Subcutaneous abdominal adipose tissue (tissue), 5 donors: Measurements from ENCODE around the gene IKZF3.

ENCODE experiments used
- H3K27ac ChIP-seq: one replicate; pipeline ENCODE4 v1.7.0; 2013; ENCODE audit warnings: low read depth, mild to moderate bottlenecking, inconsistent platforms, low read length, moderate library complexity
- H3K27me3 ChIP-seq, 5 donors: one replicate each; pipeline ENCODE4 v1.7.0; 2013; ENCODE audit warnings: low read length in 5 of 5, inconsistent platforms in 1 of 5; ENCODE audit not compliant: control insufficient read depth in 5 of 5, insufficient read depth in 4 of 5
- H3K36me3 ChIP-seq, 5 donors: one replicate each; pipeline ENCODE4 v1.7.0; 2013; ENCODE audit warnings: low read length in 5 of 5; ENCODE audit not compliant: control insufficient read depth in 5 of 5, insufficient read depth in 5 of 5
- H3K4me1 ChIP-seq, 5 donors: one replicate each; pipeline ENCODE4 v1.7.0; 2013; ENCODE audit warnings: low read length in 5 of 5, mild to moderate bottlenecking in 3 of 5, moderate library complexity in 1 of 5; ENCODE audit not compliant: control insufficient read depth in 5 of 5, insufficient read depth in 5 of 5
- H3K4me3 ChIP-seq, 5 donors: one replicate each; pipeline ENCODE4 v1.7.0; 2013; ENCODE audit warnings: low read length in 5 of 5, low read depth in 1 of 5
- H3K9ac ChIP-seq, 5 donors: one replicate each; pipeline ENCODE4 v1.7.0; 2013; ENCODE audit warnings: low read length in 5 of 5, mild to moderate bottlenecking in 4 of 5, moderate library complexity in 3 of 5
- H3K9me3 ChIP-seq, 5 donors: one replicate each; pipeline ENCODE4 v1.7.0; 2013; ENCODE audit warnings: low read length in 5 of 5; ENCODE audit not compliant: control insufficient read depth in 5 of 5
- donor health status: healthy.
- donor health status: healthy.
- donor health status: healthy.
- donor health status: healthy.
- donor health status: healthy.

IKZF3 gene

GRCh38 chr17:39822051-39822451 is 42.1 kb downstream of the IKZF3 start:
- Histone ChIP-seq H3K4me1 (no peaks in the 10 kb centered on the region), H3K36me3 (no peaks in the 10 kb centered on the region), H3K27ac (no peak overlapping the region)

GRCh38 chr17:39820987-39821386 is 43.1 kb downstream of the IKZF3 start:
- H3K4me3 ChIP-seq: no peak overlapping the region
- peaks cover 0 to 5% (median 2%) of the 10 kb centered on the region in 5 donors for H3K27me3 ChIP-seq
- peaks cover 3 to 12% (median 4%) of the 10 kb centered on the region in 5 donors for H3K9me3 ChIP-seq
- no peak overlapping the region for H3K9ac ChIP-seq
- no peaks in the 10 kb centered on the region for H3K36me3 ChIP-seq
- H3K4me1 ChIP-seq: no peaks in the 10 kb centered on the region
- H3K27ac ChIP-seq: no peak overlapping the region

More at GRCh38 chr17:39822051-39822451, 42.1 kb downstream of the IKZF3 start:
- Histone ChIP-seq H3K9me3 (peaks cover 3 to 12% (median 4%) of the 10 kb centered on the region in 5 donors), H3K9ac (no peak overlapping the region), H3K27me3 (peaks cover 0 to 5% (median 2%) of the 10 kb centered on the region in 5 donors), H3K4me3 (no peak overlapping the region)

- H3K4me1 ChIP-seq: no peaks in the 10 kb centered on the region
- no peaks in the 10 kb centered on the region for H3K36me3 ChIP-seq
- H3K9me3 ChIP-seq: peaks cover 3 to 12% (median 4%) of the 10 kb centered on the region in 5 donors
- H3K4me3 ChIP-seq: no peak overlapping the region
- H3K27me3 ChIP-seq: peaks cover 0 to 5% (median 2%) of the 10 kb centered on the region in 5 donors
- no peak overlapping the region for H3K27ac ChIP-seq
- no peak overlapping the region for H3K9ac ChIP-seq
Measured at GRCh38 chr17:39820541-39820940, 43.6 kb downstream of the IKZF3 start.

- Histone ChIP-seq H3K9ac (no peak overlapping the region), H3K36me3 (no peaks in the 10 kb centered on the region), H3K4me1 (no peaks in the 10 kb centered on the region), H3K27ac (no peak overlapping the region), H3K9me3 (peaks cover 0 to 3% (median 2%) of the 10 kb centered on the region in 5 donors), H3K4me3 (no peak overlapping the region), H3K27me3 (peaks cover 0 to 6% (median 0%) of the 10 kb centered on the region in 5 donors)
Measured at GRCh38 chr17:39818358-39819000, 45.6 kb downstream of the IKZF3 start.

- Histone ChIP-seq H3K4me3 (no peak overlapping the region), H3K27ac (no peak overlapping the region), H3K4me1 (no peaks in the 10 kb centered on the region), H3K9me3 (no peaks in the 10 kb centered on the region), H3K9ac (no peak overlapping the region), H3K36me3 (no peaks in the 10 kb centered on the region), H3K27me3 (peaks cover 0 to 6% (median 3%) of the 10 kb centered on the region in 5 donors)
Measured at GRCh38 chr17:39816272-39816671, 47.8 kb downstream of the IKZF3 start.

GRCh38 chr17:39814497-39814896 is 49.6 kb downstream of the IKZF3 start:
- Histone ChIP-seq H3K4me1 (no peaks in the 10 kb centered on the region), H3K9ac (no peak overlapping the region), H3K9me3 (no peaks in the 10 kb centered on the region), H3K36me3 (no peaks in the 10 kb centered on the region), H3K27me3 (peaks cover 0 to 6% (median 3%) of the 10 kb centered on the region in 5 donors), H3K27ac (no peak overlapping the region), H3K4me3 (no peak overlapping the region)

- H3K9ac ChIP-seq: no peak overlapping the region
- no peaks in the 10 kb centered on the region for H3K9me3 ChIP-seq
- H3K27ac ChIP-seq: no peak overlapping the region
Measured at GRCh38 chr17:39813631-39814030, 50.5 kb downstream of the IKZF3 start.

GRCh38 chr17:39812466-39812865 is 51.6 kb downstream of the IKZF3 start:
- no peak overlapping the region for H3K27ac ChIP-seq
- H3K4me1 ChIP-seq: no peaks in the 10 kb centered on the region
- peaks cover 0 to 4% (median 3%) of the 10 kb centered on the region in 5 donors for H3K27me3 ChIP-seq
- H3K36me3 ChIP-seq: no peaks in the 10 kb centered on the region
- H3K4me3 ChIP-seq: no peak overlapping the region
- H3K9ac ChIP-seq: no peak overlapping the region
- no peaks in the 10 kb centered on the region for H3K9me3 ChIP-seq

More at GRCh38 chr17:39813631-39814030, 50.5 kb downstream of the IKZF3 start:
- Histone ChIP-seq H3K36me3 (no peaks in the 10 kb centered on the region), H3K27me3 (peaks cover 0 to 5% (median 3%) of the 10 kb centered on the region in 5 donors), H3K4me3 (no peak overlapping the region), H3K4me1 (no peaks in the 10 kb centered on the region)

- no peaks in the 10 kb centered on the region for H3K4me1 ChIP-seq
- H3K9me3 ChIP-seq: no peaks in the 10 kb centered on the region
- H3K36me3 ChIP-seq: no peaks in the 10 kb centered on the region
- H3K9ac ChIP-seq: no peak overlapping the region
- H3K27ac ChIP-seq: no peak overlapping the region
- peaks cover 0 to 4% (median 3%) of the 10 kb centered on the region in 5 donors for H3K27me3 ChIP-seq
- H3K4me3 ChIP-seq: no peak overlapping the region
Measured at GRCh38 chr17:39810939-39811728, 53.0 kb downstream of the IKZF3 start.

GRCh38 chr17:39809221-39809620 is 54.9 kb downstream of the IKZF3 start:
- H3K27me3 ChIP-seq: peaks cover 0 to 3% (median 2%) of the 10 kb centered on the region in 5 donors

More at GRCh38 chr17:39809221-39809620, 54.9 kb downstream of the IKZF3 start:
- Histone ChIP-seq H3K4me1 (no peaks in the 10 kb centered on the region), H3K9ac (no peak overlapping the region), H3K4me3 (no peak overlapping the region), H3K36me3 (no peaks in the 10 kb centered on the region), H3K27ac (no peak overlapping the region), H3K9me3 (no peaks in the 10 kb centered on the region)
